HG03066 (cell line): ENCODE data around the gene NT5DC3.

Source experiments
- ATAC-seq: cut with Tn5 transposase; IDR thresholded peaks from one replicate; pipeline ENCODE4 v1.9.1; 2021; ENCODE audit warnings: low read depth; ENCODE audit not compliant: unreplicated experiment

NT5DC3 gene

DNA sequence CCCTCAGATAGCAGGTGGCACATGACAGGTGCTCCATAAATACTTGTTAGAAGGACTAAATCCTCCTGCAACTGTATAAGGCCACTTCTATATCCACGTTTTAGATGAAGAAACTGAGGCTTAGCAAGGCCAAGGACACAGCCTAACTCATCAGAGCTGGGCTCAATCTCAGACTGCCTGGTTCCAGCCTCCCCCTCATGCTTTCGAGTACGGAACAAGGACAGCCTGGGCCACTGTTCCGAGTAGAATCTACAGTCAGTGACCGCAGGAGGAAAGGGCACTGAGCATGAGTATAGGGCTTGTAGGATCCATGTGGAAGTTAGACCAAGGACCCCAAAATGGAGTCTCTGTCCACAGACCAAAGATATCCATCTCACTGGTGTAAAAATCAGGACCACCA is 84.6 kb downstream of the NT5DC3 start:
- ATAC-seq, result no peak

DNA sequence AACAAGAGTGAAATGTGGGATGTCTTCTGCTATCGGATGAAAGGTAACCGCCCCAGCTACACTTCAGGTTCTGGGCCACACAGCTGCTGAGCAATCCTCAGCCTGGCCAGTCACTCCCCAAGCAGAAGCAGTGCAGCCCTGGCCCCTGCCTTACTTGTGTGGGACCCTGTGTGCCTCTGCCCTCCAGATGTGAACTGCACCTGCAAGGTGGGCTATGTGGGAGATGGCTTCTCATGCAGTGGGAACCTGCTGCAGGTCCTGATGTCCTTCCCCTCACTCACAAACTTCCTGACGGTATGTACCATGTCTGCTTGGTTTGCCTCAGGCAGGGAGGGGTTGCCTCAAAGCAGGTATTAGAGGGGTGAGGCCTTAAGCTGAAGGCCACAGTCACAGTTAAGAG is 85.6 kb downstream of the NT5DC3 start:
- ATAC-seq, result no peak

DNA sequence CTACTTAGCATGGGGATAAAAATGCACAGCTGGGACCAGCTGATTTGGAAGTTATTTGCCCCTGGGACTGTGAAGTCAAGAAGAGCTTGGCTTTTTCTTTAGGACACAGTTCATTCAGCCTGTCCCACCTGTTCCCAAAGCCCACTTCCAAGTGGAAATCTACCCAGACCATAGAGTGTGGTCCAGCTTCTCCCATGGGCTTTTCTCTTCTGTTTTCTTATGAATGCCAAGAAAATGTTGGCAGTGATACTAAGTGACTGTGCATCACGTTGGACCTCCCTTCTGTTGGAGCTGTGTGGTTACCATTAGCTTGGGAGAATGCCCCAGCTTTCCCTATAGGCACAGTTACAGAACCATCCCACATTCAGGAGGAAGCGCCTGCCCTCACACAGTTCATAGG is 89.4 kb downstream of the NT5DC3 start:
- no peak for ATAC-seq

DNA sequence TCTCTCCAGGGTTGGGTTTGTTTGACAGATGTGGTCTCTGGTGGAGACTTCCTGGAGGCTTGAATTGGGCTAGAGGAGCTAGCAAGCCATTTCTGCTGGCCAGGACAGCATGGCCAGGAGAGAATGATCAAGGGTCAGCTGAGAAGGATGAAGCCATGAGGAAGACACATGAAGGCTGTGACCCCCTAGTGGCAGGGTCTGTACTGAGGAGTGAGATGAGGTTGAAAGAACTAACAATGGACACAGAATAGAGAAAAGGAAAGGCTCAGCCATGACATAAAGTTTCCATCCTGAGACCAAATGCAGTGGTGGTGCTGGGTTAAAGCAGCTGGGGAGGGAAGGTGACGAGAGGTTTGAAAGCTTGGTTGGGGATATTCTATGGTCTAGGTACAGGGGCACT is 89.9 kb downstream of the NT5DC3 start:
- no peak for ATAC-seq

DNA sequence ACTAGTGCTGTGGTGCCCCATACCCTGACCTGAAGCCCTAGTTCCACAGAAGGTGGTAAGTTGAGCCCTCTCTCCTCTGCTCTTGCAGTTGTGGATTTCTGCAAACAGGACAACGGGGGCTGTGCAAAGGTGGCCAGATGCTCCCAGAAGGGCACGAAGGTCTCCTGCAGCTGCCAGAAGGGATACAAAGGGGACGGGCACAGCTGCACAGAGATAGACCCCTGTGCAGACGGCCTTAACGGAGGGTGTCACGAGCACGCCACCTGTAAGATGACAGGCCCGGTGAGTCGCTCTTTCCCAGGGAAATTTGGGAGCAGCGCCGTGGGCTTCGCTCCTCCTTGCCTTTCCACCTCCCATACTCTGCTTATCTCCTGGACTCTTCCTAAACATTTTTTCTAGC is 92.2 kb downstream of the NT5DC3 start:
- ATAC-seq, result no peak

DNA sequence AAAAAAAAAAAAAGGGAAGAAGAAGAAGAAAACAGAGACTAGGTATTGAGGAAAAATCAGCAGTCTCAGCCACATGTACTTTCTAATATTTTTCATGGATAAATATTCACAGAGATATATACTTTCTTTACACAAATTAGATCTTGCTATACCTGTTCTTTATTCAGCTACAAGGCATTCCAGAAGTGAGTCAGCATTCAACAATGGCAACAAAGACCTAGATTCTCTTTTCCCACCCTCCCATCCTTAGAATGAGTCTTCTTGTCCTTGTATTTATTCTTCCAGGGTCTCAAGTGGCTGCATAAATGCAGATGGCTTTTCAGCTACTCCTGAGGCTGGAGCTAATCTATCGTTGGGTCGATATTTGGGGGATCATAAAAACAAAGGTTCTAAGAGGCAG is 93.0 kb downstream of the NT5DC3 start:
- no peak for ATAC-seq

DNA sequence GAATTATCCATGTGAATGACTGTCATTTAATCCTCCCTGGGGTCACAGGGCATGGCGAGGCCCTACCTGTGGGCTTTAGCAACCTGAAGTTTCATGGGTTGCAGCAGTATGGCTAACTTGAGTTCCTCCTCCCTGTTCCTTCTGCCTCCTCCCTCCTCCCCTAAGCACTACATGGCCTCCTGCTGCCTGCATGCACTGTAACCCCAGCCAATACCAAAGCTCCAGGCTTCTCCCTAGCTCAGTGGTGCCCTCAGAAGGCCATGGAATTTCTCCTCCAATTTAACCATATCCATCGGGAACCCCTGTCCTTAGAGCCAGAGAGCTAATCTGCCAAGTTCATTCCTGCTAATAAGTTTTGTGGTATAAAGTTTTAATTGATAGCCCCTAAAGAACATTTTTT is 95.1 kb downstream of the NT5DC3 start:
- ATAC-seq, result no peak

DNA sequence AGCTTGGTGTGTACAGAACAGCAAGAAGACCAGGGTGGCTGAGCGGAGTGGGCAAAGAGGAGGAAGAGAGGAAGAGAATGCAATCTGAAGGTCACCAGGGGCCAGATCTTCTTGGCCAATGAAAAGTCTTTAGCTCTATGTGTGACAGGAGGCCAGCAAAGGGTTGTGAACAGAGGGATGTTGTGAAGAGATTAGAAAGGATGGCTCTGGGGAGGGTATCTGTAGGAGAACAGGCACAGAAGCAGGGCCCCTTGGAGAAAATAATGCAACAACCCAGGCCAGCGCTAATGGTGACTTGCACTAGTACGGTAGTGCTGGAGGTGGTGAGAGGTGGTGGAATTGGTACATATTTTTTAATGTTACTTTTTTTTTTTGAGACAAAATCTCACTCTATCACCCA is 97.2 kb downstream of the NT5DC3 start:
- no peak for ATAC-seq

DNA sequence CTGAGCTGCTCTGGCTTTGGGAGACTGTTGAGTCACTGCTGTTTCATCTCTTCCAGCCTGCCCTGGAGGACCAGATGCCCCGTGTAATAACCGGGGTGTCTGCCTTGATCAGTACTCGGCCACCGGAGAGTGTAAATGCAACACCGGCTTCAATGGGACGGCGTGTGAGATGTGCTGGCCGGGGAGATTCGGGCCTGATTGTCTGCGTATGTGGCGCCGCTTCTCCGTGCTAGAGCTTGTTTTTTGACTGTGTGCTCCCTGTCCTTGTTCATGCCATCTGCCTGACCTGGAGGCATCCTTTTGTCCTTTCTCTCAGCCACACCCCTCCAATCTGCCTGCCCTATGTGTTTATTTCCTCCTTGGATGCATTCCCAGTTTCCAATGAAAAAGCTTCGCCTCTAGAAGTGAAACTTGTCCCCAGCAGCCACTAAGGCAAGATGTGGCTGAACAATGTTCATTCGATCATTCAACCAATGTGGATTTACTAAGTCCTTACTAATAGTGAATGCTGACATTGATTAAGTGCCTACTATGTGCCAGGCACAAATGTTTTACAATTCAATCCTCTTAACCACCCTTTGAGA is 98.6 kb downstream of the NT5DC3 start:
- ATAC-seq, result no peak

DNA sequence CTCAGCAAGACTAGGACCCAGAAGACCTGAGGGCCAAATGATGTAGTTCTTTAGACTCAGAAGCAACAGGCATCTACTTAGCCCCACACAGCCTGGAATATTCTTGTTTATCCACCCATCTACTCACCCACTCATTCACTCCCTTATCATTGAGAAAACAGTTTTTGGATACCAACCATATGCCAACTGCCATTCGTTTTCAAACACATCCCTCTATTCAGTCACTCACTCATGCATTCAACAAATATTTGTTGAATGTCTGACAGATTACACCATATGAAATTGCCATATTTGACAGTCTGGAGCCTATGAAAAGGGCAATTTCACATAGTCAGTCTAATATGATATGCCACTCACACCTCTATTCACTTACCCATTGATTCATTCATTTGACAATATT is 103.2 kb downstream of the NT5DC3 start:
- ATAC-seq, result no peak

DNA sequence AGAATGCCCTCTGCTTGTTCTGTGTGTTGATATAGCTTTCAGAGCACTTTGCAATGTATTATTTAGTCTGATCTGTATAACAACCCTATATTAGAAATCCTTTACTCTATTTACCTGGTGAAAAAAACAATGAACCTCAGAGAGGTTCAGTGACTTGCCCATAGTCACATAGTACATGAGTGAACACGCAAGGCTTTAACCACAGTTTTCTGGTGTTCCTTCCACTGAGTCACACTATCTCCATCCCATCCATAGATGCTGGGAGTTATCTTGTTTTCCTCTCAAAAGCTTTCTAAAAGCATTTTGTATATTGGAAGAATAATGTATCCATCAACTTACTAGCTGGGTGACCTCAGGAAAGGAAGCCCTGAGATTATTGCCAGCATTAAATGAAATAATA is 104.5 kb downstream of the NT5DC3 start:
- no peak for ATAC-seq

DNA sequence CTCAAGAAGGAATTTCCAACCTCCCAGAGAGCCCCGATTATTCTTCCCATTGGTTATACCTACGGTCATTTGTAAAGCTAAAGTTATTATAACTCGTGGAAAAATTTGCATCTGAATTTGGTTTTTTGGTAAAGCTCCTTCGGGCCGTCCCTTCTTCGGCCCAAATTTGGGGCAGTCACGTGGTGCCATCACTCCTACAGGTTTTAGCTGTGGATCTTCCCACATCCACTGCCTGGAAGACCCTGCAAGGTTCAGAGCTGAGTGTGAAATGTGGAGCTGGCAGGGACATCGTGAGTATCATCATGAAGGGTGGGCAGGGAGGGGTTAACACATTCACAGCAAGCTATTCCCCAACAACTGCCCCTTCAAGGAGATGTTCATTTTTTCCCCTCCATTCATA is 105.7 kb downstream of the NT5DC3 start:
- no peak for ATAC-seq

DNA sequence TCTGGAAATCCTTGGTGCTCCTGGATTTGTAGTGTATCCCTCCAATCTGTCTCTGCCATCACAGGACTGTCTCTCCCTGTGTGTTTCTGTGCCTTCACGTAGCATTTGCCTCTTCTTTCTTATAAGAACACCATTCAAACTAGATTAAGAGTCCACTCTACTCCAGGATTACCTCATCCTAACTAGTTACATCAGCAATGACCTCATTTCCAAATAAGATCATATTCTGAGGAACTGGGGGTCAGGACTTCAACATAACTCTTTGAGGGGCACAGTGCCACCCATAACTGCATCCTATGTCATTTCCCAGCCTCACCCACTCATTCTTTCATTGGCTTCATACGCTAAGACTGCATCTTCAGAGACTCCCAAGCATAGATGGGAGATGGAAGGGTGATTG is 106.2 kb downstream of the NT5DC3 start:
- no peak for ATAC-seq

DNA sequence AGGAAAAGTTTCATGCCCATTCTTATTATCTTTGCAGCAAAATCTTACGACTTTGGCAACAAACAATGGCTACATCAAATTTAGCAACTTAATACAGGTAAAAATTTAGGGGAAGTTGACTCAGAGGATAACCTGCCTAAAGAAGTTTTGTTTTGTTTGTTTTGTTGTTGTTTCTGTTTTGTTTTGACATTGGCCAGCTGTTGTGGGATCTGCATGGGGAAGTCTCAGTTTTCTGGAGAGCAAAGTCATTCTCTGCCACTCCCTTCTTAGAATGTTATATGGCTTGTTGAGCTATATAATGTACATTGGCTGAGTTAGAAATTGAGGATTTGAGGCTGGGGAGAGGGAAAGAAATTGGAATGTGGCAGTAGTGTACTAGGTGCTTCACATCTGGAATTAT is 109.5 kb downstream of the NT5DC3 start:
- no peak for ATAC-seq

DNA sequence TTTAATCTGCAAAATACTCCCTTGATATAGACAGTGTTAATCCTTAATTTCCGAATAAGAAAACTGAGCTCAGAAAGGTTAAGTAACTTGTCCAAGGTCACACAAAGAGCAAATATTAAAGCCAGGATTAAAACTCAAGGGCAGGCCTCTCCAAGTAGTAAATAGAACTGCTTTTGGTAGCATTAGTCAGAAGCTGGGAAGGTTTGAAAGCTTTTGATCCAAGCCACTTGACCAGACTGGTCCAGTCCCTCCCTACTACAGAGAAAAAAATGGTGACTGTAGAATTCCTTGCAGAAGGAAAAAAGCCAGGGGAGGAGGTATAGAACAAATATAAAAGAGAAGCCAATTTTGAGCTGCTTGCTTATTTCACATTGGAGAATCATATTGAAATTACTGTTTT is 111.5 kb downstream of the NT5DC3 start:
- no peak for ATAC-seq

DNA sequence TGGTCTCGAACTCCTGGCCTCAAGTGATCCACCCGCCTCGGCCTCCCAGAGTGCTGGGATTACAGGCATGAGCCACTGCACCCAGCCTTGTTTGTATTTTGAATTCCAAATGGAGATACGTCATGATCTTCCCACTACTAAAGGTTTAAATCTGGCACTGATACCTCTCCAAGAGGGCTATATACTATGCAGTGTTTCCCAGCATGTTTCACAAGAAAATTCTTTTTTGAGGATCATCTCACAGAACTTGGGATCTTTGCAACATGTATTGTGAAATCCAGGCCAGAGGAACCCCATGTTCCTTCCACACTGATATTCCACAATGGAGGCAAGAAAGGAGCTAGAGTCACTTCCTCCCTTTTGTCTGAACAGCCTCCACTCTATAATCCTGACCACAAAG is 112.7 kb downstream of the NT5DC3 start:
- no peak for ATAC-seq

DNA sequence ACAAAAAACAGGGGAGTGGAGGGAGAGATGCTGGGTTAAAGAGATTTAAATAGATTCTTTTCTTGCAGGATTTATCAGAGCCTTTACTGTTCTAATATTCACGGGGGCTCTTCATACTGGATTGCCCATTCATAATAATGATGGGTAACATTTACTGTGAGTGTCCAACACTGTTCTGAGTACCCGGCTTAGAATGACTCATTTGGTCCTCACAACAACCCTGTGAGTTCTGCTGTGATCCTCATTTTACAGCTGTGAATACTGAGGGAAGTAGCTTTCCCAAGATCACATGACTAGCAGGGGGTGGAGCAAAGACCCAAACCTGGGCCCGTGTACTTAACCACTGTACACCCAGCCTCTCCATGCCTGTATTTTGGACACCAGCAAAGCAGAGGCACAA is 113.4 kb downstream of the NT5DC3 start:
- no peak for ATAC-seq

DNA sequence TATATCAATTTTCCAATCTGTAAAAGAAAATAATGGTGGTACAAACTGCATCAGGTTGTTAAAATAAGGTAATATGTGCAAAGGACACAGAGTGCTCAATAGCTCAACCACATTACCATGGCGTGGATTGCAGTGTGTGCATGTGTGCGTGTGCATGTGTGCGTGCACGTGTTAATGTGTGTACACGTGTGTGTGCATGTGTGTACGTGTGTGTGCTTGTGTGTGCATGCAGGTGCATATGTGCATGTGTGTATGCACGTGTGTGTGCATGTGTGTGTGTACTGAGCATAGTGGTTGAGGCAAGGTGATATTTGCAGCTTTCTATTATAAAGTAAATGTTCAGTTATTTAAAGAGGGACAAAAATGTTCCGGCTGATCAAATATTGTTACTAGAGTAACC is 115.6 kb downstream of the NT5DC3 start:
- no peak for ATAC-seq
